HG03103 (cell line): ENCODE results near the gene MED12L.
A peak's percentile ranks its signal among the peaks of the same experiment; 100 is the strongest.

Experiments used
- ATAC-seq: cut with Tn5 transposase; IDR thresholded peaks from one replicate; pipeline ENCODE4 v1.9.1; 2021; ENCODE audit warnings: low read depth; ENCODE audit not compliant: unreplicated experiment

The MED12L gene

GRCh38 chr3:151434151-151434890, 348.9 kb downstream of the MED12L start:
- no peak for ATAC-seq

GRCh38 chr3:151436675-151437446, 351.4 kb downstream of the MED12L start:
- no peak for ATAC-seq

GRCh38 chr3:151437906-151438305, 352.4 kb downstream of the MED12L start:
- no peak for ATAC-seq

- peak; percentile 79 for ATAC-seq
These were observed 354.2 kb downstream of the MED12L start for GRCh38 chr3:151439652-151440125.

GRCh38 chr3:151440940-151441339, 355.5 kb downstream of the MED12L start:
- no peak for ATAC-seq

- no peak for ATAC-seq
These were observed 358.1 kb downstream of the MED12L start for GRCh38 chr3:151443583-151443982.

- ATAC-seq = no peak
These were observed 360.0 kb downstream of the MED12L start for GRCh38 chr3:151445273-151446001.

- ATAC-seq = no peak
These were observed 360.5 kb downstream of the MED12L start for GRCh38 chr3:151446002-151446340.

- ATAC-seq = no peak
These were observed 366.9 kb downstream of the MED12L start for GRCh38 chr3:151452368-151452767.

- no peak for ATAC-seq
These were observed 367.4 kb downstream of the MED12L start for GRCh38 chr3:151452841-151453240.

GRCh38 chr3:151456065-151456464, 370.6 kb downstream of the MED12L start:
- ATAC-seq = no peak

- no peak for ATAC-seq
These were observed 373.9 kb downstream of the MED12L start for GRCh38 chr3:151459358-151459757.

- ATAC-seq = no peak
These were observed 374.8 kb downstream of the MED12L start for GRCh38 chr3:151460228-151460627.

- ATAC-seq = no peak
These were observed 375.4 kb downstream of the MED12L start, which contains the start of gene IGSF10 for GRCh38 chr3:151460774-151461450. Gene IGSF10, minus strand, starts transcription at chr3:151461061. Its CDS starts 2,352 bp downstream, at chr3:151458709.

GRCh38 chr3:151462278-151462780, 376.9 kb downstream of the MED12L start:
- no peak for ATAC-seq

- ATAC-seq = no peak
These were observed 377.5 kb downstream of the MED12L start for GRCh38 chr3:151462991-151463390.

GRCh38 chr3:151467069-151467468, 381.6 kb downstream of the MED12L start:
- ATAC-seq = peak; percentile 70

GRCh38 chr3:151468284-151468917, 382.9 kb downstream of the MED12L start:
- ATAC-seq = peak; percentile 59

- ATAC-seq = no peak
These were observed 391.0 kb downstream of the MED12L start for GRCh38 chr3:151476344-151477018.
